ENCODE measurements around the gene RBBP8. TPM values are rescaled to one million over a fixed set of nuclear protein-coding genes. Genes with fewer than 3 reads are reported as not detected.
A peak's percentile ranks its signal among the peaks of the same experiment; 100 is the strongest.

RBBP8 gene
- total RNA-seq, 6 experiments from 2014 or later: 13.9 to 27.0 (median 25.2) TPM

- no peak overlapping the region for H3K27ac Mint-ChIP-seq
- H3K4me3 Mint-ChIP-seq: no peak overlapping the region
- H3K4me1 Mint-ChIP-seq (ENCODE audit: low read depth): peaks cover 27% of the 10 kb centered on the region
- no peaks in the 10 kb centered on the region for H3K36me3 Mint-ChIP-seq (ENCODE audit: low read depth)
- no peak for TF ChIP-seq CTCF (IDR thresholded peaks at IDR 0.05)
- no peaks in the 10 kb centered on the region for H3K9me3 Mint-ChIP-seq
- H3K27me3 Mint-ChIP-seq (ENCODE audit: insufficient read depth): no peaks in the 10 kb centered on the region
- no peak for DNase-seq
Measured at GRCh38 chr18:22974707-22975106, 41.6 kb downstream of the RBBP8 start.

- DNase-seq: no peak
- H3K4me3 Mint-ChIP-seq: no peak overlapping the region
- no peaks in the 10 kb centered on the region for H3K27me3 Mint-ChIP-seq (ENCODE audit: insufficient read depth)
- no peaks in the 10 kb centered on the region for H3K36me3 Mint-ChIP-seq (ENCODE audit: low read depth)
- peaks cover 27% of the 10 kb centered on the region for H3K4me1 Mint-ChIP-seq (ENCODE audit: low read depth)
- no peak overlapping the region for H3K27ac Mint-ChIP-seq
- no peak for TF ChIP-seq CTCF (IDR thresholded peaks at IDR 0.05)
- H3K9me3 Mint-ChIP-seq: no peaks in the 10 kb centered on the region
Measured at GRCh38 chr18:22975508-22975907, 42.4 kb downstream of the RBBP8 start.

GRCh38 chr18:22977847-22978701, 44.9 kb downstream of the RBBP8 start:
- Mint-ChIP-seq H3K9me3 (no peaks in the 10 kb centered on the region), H3K4me1 (ENCODE audit: low read depth) (peaks cover 32% of the 10 kb centered on the region)

GRCh38 chr18:22980394-22980793, 47.3 kb downstream of the RBBP8 start:
- Mint-ChIP-seq H3K4me1 (ENCODE audit: low read depth) (peaks cover 31% of the 10 kb centered on the region), H3K9me3 (no peaks in the 10 kb centered on the region), H3K36me3 (ENCODE audit: low read depth) (no peaks in the 10 kb centered on the region), H3K4me3 (no peak overlapping the region), H3K27ac (no peak overlapping the region), H3K27me3 (ENCODE audit: insufficient read depth) (no peaks in the 10 kb centered on the region)
- no peak for DNase-seq
- TF ChIP-seq CTCF (IDR thresholded peaks at IDR 0.05): no peak

More at GRCh38 chr18:22977847-22978701, 44.9 kb downstream of the RBBP8 start:
- Mint-ChIP-seq H3K27me3 (ENCODE audit: insufficient read depth) (no peaks in the 10 kb centered on the region), H3K27ac (peak overlapping the region; percentile 81), H3K36me3 (ENCODE audit: low read depth) (no peaks in the 10 kb centered on the region), H3K4me3 (peak overlapping the region; percentile 51)
- DNase-seq: peak; percentile 78
- TF ChIP-seq CTCF (IDR thresholded peaks at IDR 0.05): no peak

GRCh38 chr18:22981274-22982133, 48.4 kb downstream of the RBBP8 start:
- Mint-ChIP-seq H3K27ac (no peak overlapping the region), H3K9me3 (no peaks in the 10 kb centered on the region), H3K4me1 (ENCODE audit: low read depth) (peaks cover 30% of the 10 kb centered on the region), H3K4me3 (no peak overlapping the region), H3K36me3 (ENCODE audit: low read depth) (no peaks in the 10 kb centered on the region), H3K27me3 (ENCODE audit: insufficient read depth) (no peaks in the 10 kb centered on the region)
- TF ChIP-seq CTCF (IDR thresholded peaks at IDR 0.05): no peak
- DNase-seq: no peak
